ENCODE results near the gene PPFIBP1. TPM values are rescaled to one million over a fixed set of nuclear protein-coding genes. Genes with fewer than 3 reads are reported as not detected.

Gene PPFIBP1
- total and polyA plus RNA-seq, 2 of the 13 experiments (the other 11 are each of a cell fraction or from before 2014, with no cell fraction given), result 16.2 to 21.8 TPM

DNA sequence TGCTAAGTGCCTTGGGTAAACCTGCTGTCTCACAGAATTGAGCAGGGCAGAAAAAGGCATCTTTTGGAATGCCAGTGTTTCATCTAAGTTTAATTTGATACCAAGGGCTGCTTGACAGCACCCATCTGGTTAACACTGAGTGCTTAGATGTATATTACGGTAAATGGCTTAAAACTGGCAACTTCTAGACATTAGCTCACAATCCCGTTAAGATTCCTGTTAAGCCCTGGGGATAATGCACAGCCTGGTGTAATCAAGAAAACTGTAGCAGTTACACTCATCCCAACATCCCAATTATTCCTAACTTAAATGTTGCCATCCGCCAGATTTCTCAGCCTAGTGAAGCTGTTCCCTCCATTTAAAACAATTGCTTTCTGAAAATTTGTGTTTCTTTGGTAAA lies 29.9 kb downstream of the PPFIBP1 start:
- Histone ChIP-seq H4K20me1 (ENCODE audit: insufficient read depth, low read length) (no peaks in the 10 kb centered on the region), H3K36me3 (replicated peaks in 1 of 2; ENCODE audit: control insufficient read depth in 1 of 2, insufficient read depth in 2 of 2, low read length in 2 of 2) (no peaks in the 10 kb centered on the region), H2AFZ (ENCODE audit: low read length) (no peak overlapping the region), H3K9me3 (ENCODE audit: low read length) (no peaks in the 10 kb centered on the region), H3K79me2 (ENCODE audit: insufficient read depth, low read length) (peaks cover 46% of the 10 kb centered on the region), H3K9ac (ENCODE audit: insufficient read depth, low read depth, low read length) (no peak overlapping the region), H3K4me3 (replicated peaks in 1 of 3; ENCODE audit: insufficient read depth in 1 of 3, low read depth in 2 of 3, low read length in 3 of 3) (no peak overlapping the region), H3K4me2 (ENCODE audit: low read depth, low read length) (no peak overlapping the region), H3K4me1 (ENCODE audit: insufficient read depth, low read length) (peaks cover 49% of the 10 kb centered on the region), H3K27me3 (ENCODE audit: control insufficient read depth in 1 of 2, insufficient read depth in 2 of 2, low read length in 2 of 2) (no peaks in the 10 kb centered on the region), H3K27ac (ENCODE audit: extremely low read length, insufficient read depth, low read length) (no peak overlapping the region)
- no peak for DNase-seq (ENCODE audit: low spot score)
- intact Hi-C loops (cut with micrococcal nuclease; ENCODE audit: unreplicated experiment), result loop anchor here (10.0 kb wide), 1 partner anchor 151 kb away; no protein-coding TSS in a partner anchor
- 93% methylated on average over 3 of the region's 3 CpGs for WGBS (ENCODE audit: low lambda C conversion rate)
- ChIA-PET CTCF (ENCODE audit: low intra/inter-chr PET ratio, low total read pairs) (no interaction called here), POLR2A (interaction anchor here (1.3 kb wide), 1 partner anchor 30 kb away, joined by 5 read pairs; the partner anchor contains the start of gene PPFIBP1)
- in situ Hi-C loops (cut with HindIII; ENCODE audit: extremely low pct_ligation_motif_present, low pct_unique_long_range_greater_than_20kb), result no loop called here
- FAIRE-seq, result no peak
- no TSS peak for BruUV-seq (replicated peaks)
- no peak for ATAC-seq
- TF ChIP-seq, protein P1, sequence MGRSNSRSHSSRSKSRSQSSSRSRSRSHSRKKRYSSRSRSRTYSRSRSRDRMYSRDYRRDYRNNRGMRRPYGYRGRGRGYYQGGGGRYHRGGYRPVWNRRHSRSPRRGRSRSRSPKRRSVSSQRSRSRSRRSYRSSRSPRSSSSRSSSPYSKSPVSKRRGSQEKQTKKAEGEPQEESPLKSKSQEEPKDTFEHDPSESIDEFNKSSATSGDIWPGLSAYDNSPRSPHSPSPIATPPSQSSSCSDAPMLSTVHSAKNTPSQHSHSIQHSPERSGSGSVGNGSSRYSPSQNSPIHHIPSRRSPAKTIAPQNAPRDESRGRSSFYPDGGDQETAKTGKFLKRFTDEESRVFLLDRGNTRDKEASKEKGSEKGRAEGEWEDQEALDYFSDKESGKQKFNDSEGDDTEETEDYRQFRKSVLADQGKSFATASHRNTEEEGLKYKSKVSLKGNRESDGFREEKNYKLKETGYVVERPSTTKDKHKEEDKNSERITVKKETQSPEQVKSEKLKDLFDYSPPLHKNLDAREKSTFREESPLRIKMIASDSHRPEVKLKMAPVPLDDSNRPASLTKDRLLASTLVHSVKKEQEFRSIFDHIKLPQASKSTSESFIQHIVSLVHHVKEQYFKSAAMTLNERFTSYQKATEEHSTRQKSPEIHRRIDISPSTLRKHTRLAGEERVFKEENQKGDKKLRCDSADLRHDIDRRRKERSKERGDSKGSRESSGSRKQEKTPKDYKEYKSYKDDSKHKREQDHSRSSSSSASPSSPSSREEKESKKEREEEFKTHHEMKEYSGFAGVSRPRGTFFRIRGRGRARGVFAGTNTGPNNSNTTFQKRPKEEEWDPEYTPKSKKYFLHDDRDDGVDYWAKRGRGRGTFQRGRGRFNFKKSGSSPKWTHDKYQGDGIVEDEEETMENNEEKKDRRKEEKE (IDR thresholded peaks at IDR 0.05), result no peak
- TF ChIP-seq MXD4 (CRISPR knock-in tag; IDR thresholded peaks at IDR 0.05) (no peak), KLF13 (CRISPR knock-in tag; IDR thresholded peaks at IDR 0.05) (no peak), DNMT1 (CRISPR knock-in tag; IDR thresholded peaks at IDR 0.05) (no peak), HDAC6 (IDR thresholded peaks at IDR 0.05; ENCODE audit: low read depth, low read length) (no peak), ZNF292 (CRISPR knock-in tag; IDR thresholded peaks at IDR 0.05; ENCODE audit: borderline replicate concordance, low read depth) (no peak), HOXD1 (CRISPR knock-in tag; IDR thresholded peaks at IDR 0.05) (no peak), ZNF577 (CRISPR knock-in tag; IDR thresholded peaks at IDR 0.05; ENCODE audit: borderline replicate concordance, low read depth) (no peak), ZNF501 (CRISPR knock-in tag; IDR thresholded peaks at IDR 0.05) (no peak), AGO1 (IDR thresholded peaks at IDR 0.05; ENCODE audit: low read depth, low read length, poor library complexity, severe bottlenecking) (no peak), KDM4B (CRISPR knock-in tag; IDR thresholded peaks at IDR 0.05) (no peak), SRSF1 (optimal IDR thresholded peaks at IDR 0.05; ENCODE audit: low read depth, low read length) (no peak), FOSL1 (CRISPR knock-in tag; IDR thresholded peaks at IDR 0.05; ENCODE audit: borderline replicate concordance) (no peak)
- TF ChIP-seq, protein P2, sequence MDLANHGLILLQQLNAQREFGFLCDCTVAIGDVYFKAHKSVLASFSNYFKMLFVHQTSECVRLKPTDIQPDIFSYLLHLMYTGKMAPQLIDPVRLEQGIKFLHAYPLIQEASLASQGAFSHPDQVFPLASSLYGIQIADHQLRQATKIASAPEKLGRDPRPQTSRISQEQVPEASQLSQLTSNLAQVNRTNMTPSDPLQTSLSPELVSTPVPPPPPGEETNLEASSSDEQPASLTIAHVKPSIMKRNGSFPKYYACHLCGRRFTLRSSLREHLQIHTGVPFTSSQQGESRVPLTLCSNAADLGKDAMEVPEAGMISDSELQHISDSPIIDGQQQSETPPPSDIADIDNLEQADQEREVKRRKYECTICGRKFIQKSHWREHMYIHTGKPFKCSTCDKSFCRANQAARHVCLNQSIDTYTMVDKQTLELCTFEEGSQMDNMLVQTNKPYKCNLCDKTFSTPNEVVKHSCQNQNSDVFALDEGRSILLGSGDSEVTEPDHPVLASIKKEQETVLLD (CRISPR knock-in tag; IDR thresholded peaks at IDR 0.05; ENCODE audit: low read depth), result no peak
- TF ChIP-seq, protein P3, sequence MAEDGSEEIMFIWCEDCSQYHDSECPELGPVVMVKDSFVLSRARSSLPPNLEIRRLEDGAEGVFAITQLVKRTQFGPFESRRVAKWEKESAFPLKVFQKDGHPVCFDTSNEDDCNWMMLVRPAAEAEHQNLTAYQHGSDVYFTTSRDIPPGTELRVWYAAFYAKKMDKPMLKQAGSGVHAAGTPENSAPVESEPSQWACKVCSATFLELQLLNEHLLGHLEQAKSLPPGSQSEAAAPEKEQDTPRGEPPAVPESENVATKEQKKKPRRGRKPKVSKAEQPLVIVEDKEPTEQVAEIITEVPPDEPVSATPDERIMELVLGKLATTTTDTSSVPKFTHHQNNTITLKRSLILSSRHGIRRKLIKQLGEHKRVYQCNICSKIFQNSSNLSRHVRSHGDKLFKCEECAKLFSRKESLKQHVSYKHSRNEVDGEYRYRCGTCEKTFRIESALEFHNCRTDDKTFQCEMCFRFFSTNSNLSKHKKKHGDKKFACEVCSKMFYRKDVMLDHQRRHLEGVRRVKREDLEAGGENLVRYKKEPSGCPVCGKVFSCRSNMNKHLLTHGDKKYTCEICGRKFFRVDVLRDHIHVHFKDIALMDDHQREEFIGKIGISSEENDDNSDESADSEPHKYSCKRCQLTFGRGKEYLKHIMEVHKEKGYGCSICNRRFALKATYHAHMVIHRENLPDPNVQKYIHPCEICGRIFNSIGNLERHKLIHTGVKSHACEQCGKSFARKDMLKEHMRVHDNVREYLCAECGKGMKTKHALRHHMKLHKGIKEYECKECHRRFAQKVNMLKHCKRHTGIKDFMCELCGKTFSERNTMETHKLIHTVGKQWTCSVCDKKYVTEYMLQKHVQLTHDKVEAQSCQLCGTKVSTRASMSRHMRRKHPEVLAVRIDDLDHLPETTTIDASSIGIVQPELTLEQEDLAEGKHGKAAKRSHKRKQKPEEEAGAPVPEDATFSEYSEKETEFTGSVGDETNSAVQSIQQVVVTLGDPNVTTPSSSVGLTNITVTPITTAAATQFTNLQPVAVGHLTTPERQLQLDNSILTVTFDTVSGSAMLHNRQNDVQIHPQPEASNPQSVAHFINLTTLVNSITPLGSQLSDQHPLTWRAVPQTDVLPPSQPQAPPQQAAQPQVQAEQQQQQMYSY (CRISPR knock-in tag; IDR thresholded peaks at IDR 0.05), result no peak
- TF ChIP-seq, protein P4, sequence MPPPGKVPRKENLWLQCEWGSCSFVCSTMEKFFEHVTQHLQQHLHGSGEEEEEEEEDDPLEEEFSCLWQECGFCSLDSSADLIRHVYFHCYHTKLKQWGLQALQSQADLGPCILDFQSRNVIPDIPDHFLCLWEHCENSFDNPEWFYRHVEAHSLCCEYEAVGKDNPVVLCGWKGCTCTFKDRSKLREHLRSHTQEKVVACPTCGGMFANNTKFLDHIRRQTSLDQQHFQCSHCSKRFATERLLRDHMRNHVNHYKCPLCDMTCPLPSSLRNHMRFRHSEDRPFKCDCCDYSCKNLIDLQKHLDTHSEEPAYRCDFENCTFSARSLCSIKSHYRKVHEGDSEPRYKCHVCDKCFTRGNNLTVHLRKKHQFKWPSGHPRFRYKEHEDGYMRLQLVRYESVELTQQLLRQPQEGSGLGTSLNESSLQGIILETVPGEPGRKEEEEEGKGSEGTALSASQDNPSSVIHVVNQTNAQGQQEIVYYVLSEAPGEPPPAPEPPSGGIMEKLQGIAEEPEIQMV (CRISPR knock-in tag; IDR thresholded peaks at IDR 0.05; ENCODE audit: low read depth), result no peak
